WTC11 (cell line): ENCODE data around the gene GFOD1. TPM values are rescaled to one million over a fixed set of nuclear protein-coding genes. Genes with fewer than 3 reads are reported as not detected.

ENCODE experiments used
- ATAC-seq: fragments of 200-7000 bp; cut with Tn5 transposase; 2 replicates; pipeline ENCODE4 v1.10.0; 2021; ENCODE audit warnings: mild to moderate bottlenecking, moderate library complexity
- CTCF ChIA-PET: fragments of 300-600 bp; sonication (Branson Sonifier 250); formaldehyde crosslinking; loops from one replicate; lab custom pipeline; 2021; ENCODE audit warnings: antibody characterized with exemption; lab: Charles Lee
- POLR2A ChIA-PET: fragments of 350-600 bp; sonication (Branson Sonifier 250); formaldehyde crosslinking; loops from one replicate; lab custom pipeline; 2021; ENCODE audit warnings: antibody characterized with exemption; lab: Charles Lee
- DNase-seq: peaks from one replicate; pipeline ENCODE4 v3.0.0; 2021; ENCODE audit warnings: low spot score
- H3K27ac Mint-ChIP-seq: 2 replicates; pipeline ENCODE4 v1.8.0; 2021; ENCODE audit warnings: mixed read lengths
- H3K27me3 Mint-ChIP-seq: 2 replicates; pipeline ENCODE4 v1.8.0; 2021; ENCODE audit warnings: low read depth, mild to moderate bottlenecking, moderate library complexity, mixed read lengths
- H3K36me3 Mint-ChIP-seq: 2 replicates; pipeline ENCODE4 v1.8.0; 2021; ENCODE audit warnings: mixed read lengths
- H3K4me1 Mint-ChIP-seq: 2 replicates; pipeline ENCODE4 v1.8.0; 2022; ENCODE audit warnings: mixed read lengths
- H3K4me3 Mint-ChIP-seq: 2 replicates; pipeline ENCODE4 v1.8.0; 2021; ENCODE audit warnings: mild to moderate bottlenecking, moderate library complexity, mixed read lengths
- H3K9me3 Mint-ChIP-seq: 2 replicates; pipeline ENCODE4 v1.8.0; 2021; ENCODE audit warnings: mixed read lengths
- CREM ChIP-seq: sonication (generic); formaldehyde crosslinking; IDR thresholded peaks from 2 replicates; pipeline ENCODE4 v1.8.1; 2022; ENCODE audit warnings: mild to moderate bottlenecking, missing genetic modification reagents, moderate library complexity
- ETV6 ChIP-seq: sonication (generic); formaldehyde crosslinking; IDR thresholded peaks from 2 replicates; pipeline ENCODE4 v1.8.1; 2022; ENCODE audit warnings: mild to moderate bottlenecking, missing genetic modification reagents
- FOXK1 ChIP-seq: sonication (generic); formaldehyde crosslinking; IDR thresholded peaks from 2 replicates; pipeline ENCODE4 v1.8.0; 2022; ENCODE audit warnings: mild to moderate bottlenecking, moderate library complexity, missing genetic modification reagents
- GABPB1 ChIP-seq: sonication (generic); formaldehyde crosslinking; IDR thresholded peaks from 2 replicates; pipeline ENCODE4 v1.8.1; 2023; ENCODE audit warnings: mild to moderate bottlenecking, missing genetic modification reagents
- NFATC4 ChIP-seq: fragments of 250-450 bp; sonication (Bioruptor Pico); IDR thresholded peaks from 2 replicates; pipeline ENCODE4 v1.9.0; 2021; ENCODE audit warnings: mild to moderate bottlenecking
- NFE2L1 ChIP-seq: sonication (generic); formaldehyde crosslinking; IDR thresholded peaks from 2 replicates; pipeline ENCODE4 v1.8.1; 2023; ENCODE audit warnings: missing genetic modification reagents
- PRRX2 ChIP-seq: fragments of 250-450 bp; sonication (Bioruptor Pico); IDR thresholded peaks from 2 replicates; pipeline ENCODE4 v1.8.0; 2021; ENCODE audit warnings: mild to moderate bottlenecking
- RELA ChIP-seq: sonication (generic); formaldehyde crosslinking; IDR thresholded peaks from 2 replicates; pipeline ENCODE4 v1.8.1; 2022; ENCODE audit warnings: missing genetic modification reagents, mild to moderate bottlenecking, borderline replicate concordance
- ZNF121 ChIP-seq: sonication (generic); formaldehyde crosslinking; IDR thresholded peaks from 2 replicates; pipeline ENCODE4 v1.8.0; 2023; ENCODE audit warnings: missing genetic modification reagents
- ZNF317 ChIP-seq: sonication (generic); formaldehyde crosslinking; IDR thresholded peaks from 2 replicates; pipeline ENCODE4 v1.8.1; 2023; ENCODE audit warnings: low read depth, mild to moderate bottlenecking, moderate library complexity, missing genetic modification reagents, borderline replicate concordance
- ZNF396 ChIP-seq: fragments of 250-450 bp; sonication (Bioruptor Pico); IDR thresholded peaks from 2 replicates; pipeline ENCODE4 v1.8.0; 2021; ENCODE audit warnings: mild to moderate bottlenecking, moderate library complexity, borderline replicate concordance
- total RNA-seq: library from RNA; stranded (reverse); gene quantifications from 3 replicates; pipeline ENCODE4 v1.2.3, GENCODE V29; 2021
- TF ChIP-seq, protein P1 (sequence below): sonication (generic); formaldehyde crosslinking; IDR thresholded peaks from 2 replicates; pipeline ENCODE4 v1.8.1; 2023; ENCODE audit warnings: mild to moderate bottlenecking, missing genetic modification reagents
- TF ChIP-seq, protein P2 (sequence below): sonication (generic); formaldehyde crosslinking; IDR thresholded peaks from 2 replicates; pipeline ENCODE4 v1.8.1; 2022; ENCODE audit warnings: low read depth, mild to moderate bottlenecking, moderate library complexity, missing genetic modification reagents, borderline replicate concordance
- TF ChIP-seq, protein P3 (sequence below): sonication (generic); formaldehyde crosslinking; IDR thresholded peaks from 2 replicates; pipeline ENCODE4 v1.8.0; 2022; ENCODE audit warnings: mild to moderate bottlenecking, missing genetic modification reagents
- TF ChIP-seq, protein P4 (sequence below): sonication (generic); formaldehyde crosslinking; conservative IDR thresholded peaks from 2 replicates; pipeline ENCODE4 v1.8.1; 2022; ENCODE audit warnings: mild to moderate bottlenecking, missing genetic modification reagents
- TF ChIP-seq, protein P5 (sequence below): fragments of 250-450 bp; sonication (Bioruptor Pico); IDR thresholded peaks from 2 replicates; pipeline ENCODE4 v2.1.2; 2022; ENCODE audit warnings: mild to moderate bottlenecking, moderate library complexity

Gene GFOD1
- total RNA-seq, 1 experiment from 2014 or later, result 8.5 TPM

DNA sequence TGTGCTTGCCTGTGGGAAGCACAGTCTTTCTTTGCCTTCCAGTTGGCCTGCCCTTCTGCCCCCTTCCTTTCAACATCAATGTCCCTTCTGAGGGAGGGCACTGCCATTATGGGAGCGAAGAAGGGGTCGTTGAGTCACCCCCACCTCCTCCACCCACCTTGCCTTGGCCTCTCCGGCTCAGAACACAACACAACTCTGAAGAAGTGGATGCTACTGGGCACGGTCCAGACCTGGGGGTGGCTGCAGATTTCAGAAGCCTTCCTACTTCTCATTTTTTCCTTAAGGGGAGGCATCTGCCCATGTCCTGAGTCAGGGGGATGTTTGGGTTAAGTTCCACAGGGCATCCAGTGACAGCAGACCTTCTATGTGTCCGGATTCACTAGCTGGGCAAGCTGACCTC, 72.1 kb downstream of the GFOD1 start (continued):
- TF ChIP-seq, protein P1, sequence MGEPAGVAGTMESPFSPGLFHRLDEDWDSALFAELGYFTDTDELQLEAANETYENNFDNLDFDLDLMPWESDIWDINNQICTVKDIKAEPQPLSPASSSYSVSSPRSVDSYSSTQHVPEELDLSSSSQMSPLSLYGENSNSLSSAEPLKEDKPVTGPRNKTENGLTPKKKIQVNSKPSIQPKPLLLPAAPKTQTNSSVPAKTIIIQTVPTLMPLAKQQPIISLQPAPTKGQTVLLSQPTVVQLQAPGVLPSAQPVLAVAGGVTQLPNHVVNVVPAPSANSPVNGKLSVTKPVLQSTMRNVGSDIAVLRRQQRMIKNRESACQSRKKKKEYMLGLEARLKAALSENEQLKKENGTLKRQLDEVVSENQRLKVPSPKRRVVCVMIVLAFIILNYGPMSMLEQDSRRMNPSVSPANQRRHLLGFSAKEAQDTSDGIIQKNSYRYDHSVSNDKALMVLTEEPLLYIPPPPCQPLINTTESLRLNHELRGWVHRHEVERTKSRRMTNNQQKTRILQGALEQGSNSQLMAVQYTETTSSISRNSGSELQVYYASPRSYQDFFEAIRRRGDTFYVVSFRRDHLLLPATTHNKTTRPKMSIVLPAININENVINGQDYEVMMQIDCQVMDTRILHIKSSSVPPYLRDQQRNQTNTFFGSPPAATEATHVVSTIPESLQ (CRISPR knock-in tag), result no peak
- no peak for TF ChIP-seq PRRX2 (CRISPR knock-in tag)
- TF ChIP-seq, protein P2, sequence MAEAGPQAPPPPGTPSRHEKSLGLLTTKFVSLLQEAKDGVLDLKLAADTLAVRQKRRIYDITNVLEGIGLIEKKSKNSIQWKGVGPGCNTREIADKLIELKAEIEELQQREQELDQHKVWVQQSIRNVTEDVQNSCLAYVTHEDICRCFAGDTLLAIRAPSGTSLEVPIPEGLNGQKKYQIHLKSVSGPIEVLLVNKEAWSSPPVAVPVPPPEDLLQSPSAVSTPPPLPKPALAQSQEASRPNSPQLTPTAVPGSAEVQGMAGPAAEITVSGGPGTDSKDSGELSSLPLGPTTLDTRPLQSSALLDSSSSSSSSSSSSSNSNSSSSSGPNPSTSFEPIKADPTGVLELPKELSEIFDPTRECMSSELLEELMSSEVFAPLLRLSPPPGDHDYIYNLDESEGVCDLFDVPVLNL (CRISPR knock-in tag), result no peak
- TF ChIP-seq FOXK1 (CRISPR knock-in tag), result no peak

DNA sequence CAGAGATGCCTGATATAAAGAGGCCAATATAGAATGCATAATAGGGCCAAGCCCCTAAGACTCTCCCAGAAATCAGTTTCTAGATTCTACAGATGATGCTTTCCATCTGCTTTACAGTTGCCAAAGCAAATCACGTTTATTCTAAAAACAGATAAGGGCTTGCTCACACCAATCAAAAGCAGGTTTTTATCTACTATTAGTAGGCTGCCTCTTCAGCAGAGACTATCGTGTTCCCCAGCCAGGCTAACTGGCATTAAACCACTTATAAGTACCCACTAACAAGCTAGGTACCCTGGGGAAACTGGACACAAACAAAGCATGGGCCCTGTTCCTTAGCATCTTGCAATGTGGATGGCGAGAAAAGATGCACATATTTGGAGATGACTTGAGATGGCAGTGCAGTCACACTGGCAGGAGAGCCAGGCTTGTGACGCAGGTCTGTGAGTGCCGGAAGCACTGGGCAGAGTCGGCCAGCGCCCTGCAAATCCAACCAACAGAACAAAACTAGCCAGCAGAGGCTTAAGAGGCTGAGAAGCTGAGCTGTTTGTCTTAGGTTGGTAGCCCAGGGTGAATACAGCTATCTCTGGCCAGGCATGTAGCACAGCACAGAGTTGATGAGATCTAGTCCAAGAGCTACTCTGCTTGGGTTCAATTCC, 73.4 kb downstream of the GFOD1 start:
- H3K27ac Mint-ChIP-seq, result no peak overlapping the region
- no peaks in the 10 kb centered on the region; the same call in 1 of the 2 replicates for H3K27me3 Mint-ChIP-seq
- peaks cover 12% of the 10 kb centered on the region for H3K9me3 Mint-ChIP-seq
- H3K36me3 Mint-ChIP-seq, result peaks cover 4% of the 10 kb centered on the region
- no peak overlapping the region for H3K4me3 Mint-ChIP-seq
- DNase-seq, result no peak
- TF ChIP-seq ZNF396 (CRISPR knock-in tag), result no peak
- TF ChIP-seq, protein P3, sequence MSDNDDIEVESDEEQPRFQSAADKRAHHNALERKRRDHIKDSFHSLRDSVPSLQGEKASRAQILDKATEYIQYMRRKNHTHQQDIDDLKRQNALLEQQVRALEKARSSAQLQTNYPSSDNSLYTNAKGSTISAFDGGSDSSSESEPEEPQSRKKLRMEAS (CRISPR knock-in tag), result no peak
- ATAC-seq, result no peak
- CTCF ChIA-PET, result interaction anchor here (1.1 to 1.6 kb wide), 2 partner anchors 15 to 16 kb away, joined by 3 to 4 read pairs; no protein-coding TSS in a partner anchor
- POLR2A ChIA-PET, result no interaction called here
- peaks cover 40% of the 10 kb centered on the region for H3K4me1 Mint-ChIP-seq

DNA sequence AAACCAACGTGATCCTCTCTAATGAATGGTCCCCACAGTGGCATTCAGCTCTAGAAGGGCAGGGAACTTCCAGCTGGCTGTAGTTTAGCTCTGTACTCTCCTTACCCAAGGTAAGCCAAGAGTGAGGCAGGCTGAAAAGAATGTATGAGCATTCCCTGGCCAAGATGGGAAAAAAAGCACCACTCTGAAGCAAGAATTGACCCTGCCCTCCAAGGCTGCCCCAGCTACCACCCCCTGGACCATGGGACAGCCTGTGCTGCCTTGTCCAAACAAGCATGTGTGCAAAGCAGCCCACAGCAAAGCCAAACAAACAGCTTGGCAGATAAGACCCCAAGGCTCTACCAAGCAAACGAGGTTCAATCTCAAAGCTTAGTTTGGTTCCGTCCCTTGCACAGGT, 73.9 kb downstream of the GFOD1 start:
- ATAC-seq (no peak), DNase-seq (no peak)
- POLR2A ChIA-PET, result no interaction called here
- Mint-ChIP-seq H3K4me1 (peaks cover 34% of the 10 kb centered on the region), H3K36me3 (peaks cover 4% of the 10 kb centered on the region), H3K4me3 (no peak overlapping the region), H3K27me3 (no peaks in the 10 kb centered on the region; the same call in 1 of the 2 replicates), H3K27ac (no peak overlapping the region), H3K9me3 (peaks cover 12% of the 10 kb centered on the region)
- TF ChIP-seq GABPB1, result peak; percentile 57; the same call in 1 of the 2 replicates
- TF ChIP-seq, protein P4, sequence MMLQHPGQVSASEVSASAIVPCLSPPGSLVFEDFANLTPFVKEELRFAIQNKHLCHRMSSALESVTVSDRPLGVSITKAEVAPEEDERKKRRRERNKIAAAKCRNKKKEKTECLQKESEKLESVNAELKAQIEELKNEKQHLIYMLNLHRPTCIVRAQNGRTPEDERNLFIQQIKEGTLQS (CRISPR knock-in tag), result no peak
- CTCF ChIA-PET, result no interaction called here

DNA sequence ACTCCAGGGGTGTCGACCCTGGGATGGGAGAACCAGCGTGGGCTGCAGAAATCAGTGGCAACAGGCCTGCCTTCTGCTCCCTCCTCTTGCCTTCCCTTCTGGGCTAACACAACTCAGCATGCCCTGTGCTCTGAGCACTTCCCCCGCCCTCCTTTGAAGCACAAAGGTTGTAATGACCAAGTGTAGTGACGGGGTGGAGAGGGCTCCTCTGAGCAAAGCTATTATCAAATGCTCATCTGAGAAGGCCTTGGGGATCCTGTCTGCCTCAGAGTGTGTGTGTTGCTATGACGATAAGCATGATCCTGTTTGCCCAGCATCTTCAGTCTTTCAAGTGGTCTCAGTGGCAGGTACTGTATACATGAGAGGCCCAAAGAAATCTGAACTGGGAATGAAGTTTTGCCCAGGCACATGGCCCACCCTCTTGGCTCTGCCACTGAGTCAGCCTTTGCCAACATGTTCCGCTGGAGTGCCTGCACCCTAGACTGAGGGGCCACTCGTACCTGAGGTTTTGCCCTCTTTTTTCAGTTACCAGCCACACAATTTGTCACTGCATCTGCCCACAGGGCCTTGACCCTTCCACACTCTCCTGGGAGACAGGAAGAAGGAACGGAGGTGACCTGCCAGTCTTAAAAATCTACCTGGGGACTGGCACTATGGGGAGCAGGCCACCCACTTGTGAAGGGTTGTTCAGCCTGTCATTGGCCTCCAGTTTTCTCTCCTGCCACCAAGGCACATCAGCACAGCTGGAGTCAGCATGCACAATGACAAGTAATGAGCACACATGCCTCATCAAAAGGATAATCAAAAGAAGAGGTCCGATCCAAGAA, 74.5 kb downstream of the GFOD1 start:
- Mint-ChIP-seq H3K36me3 (peaks cover 4% of the 10 kb centered on the region), H3K27ac (0 out of 2 replicates have a peak overlapping the region, but pooled peaks have one; percentile 68), H3K9me3 (peaks cover 12% of the 10 kb centered on the region), H3K27me3 (no peaks in the 10 kb centered on the region; the same call in 1 of the 2 replicates), H3K4me1 (peaks cover 28% of the 10 kb centered on the region), H3K4me3 (no peak overlapping the region)
- ChIA-PET CTCF (interaction anchor here (1.6 kb wide), 1 partner anchor 13 kb away, joined by 3 read pairs; no protein-coding TSS in a partner anchor), POLR2A (no interaction called here)
- TF ChIP-seq ZNF121 (CRISPR knock-in tag) (no peak), ZNF396 (CRISPR knock-in tag) (no peak), CREM (CRISPR knock-in tag) (no peak), ZNF317 (CRISPR knock-in tag) (no peak), RELA (CRISPR knock-in tag) (no peak), ETV6 (CRISPR knock-in tag) (no peak), NFE2L1 (CRISPR knock-in tag) (no peak), NFATC4 (CRISPR knock-in tag) (no peak)
- TF ChIP-seq, protein P5, sequence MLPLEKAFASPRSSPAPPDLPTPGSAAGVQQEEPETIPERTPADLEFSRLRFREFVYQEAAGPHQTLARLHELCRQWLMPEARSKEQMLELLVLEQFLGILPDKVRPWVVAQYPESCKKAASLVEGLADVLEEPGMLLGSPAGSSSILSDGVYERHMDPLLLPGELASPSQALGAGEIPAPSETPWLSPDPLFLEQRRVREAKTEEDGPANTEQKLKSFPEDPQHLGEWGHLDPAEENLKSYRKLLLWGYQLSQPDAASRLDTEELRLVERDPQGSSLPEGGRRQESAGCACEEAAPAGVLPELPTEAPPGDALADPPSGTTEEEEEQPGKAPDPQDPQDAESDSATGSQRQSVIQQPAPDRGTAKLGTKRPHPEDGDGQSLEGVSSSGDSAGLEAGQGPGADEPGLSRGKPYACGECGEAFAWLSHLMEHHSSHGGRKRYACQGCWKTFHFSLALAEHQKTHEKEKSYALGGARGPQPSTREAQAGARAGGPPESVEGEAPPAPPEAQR, result no peak
- DNase-seq (no peak), ATAC-seq (peak; percentile 65)
